H9 (cell line): ENCODE results near the gene CD9. TPM values are rescaled to one million over a fixed set of nuclear protein-coding genes. Genes with fewer than 3 reads are reported as not detected.

Experiments used
- DNase-seq: peaks from one replicate; pipeline ENCODE4 v3.0.0-alpha.2; 2017
- H2AFZ ChIP-seq: one replicate; pipeline ENCODE4 v1.6.1; 2013; ENCODE audit warnings: mild to moderate bottlenecking, low read length, control low read depth, moderate library complexity
- H2AK5ac ChIP-seq: 2 replicates; pipeline ENCODE4 v1.6.1; 2013; ENCODE audit warnings: low read length, control low read depth, mixed read lengths; ENCODE audit not compliant: insufficient read length
- H2BK120ac ChIP-seq: one replicate; pipeline ENCODE4 v1.6.1; 2013; ENCODE audit warnings: low read depth, mild to moderate bottlenecking, low read length, control low read depth, inconsistent platforms; ENCODE audit not compliant: poor library complexity, severe bottlenecking
- H2BK12ac ChIP-seq: 2 replicates; pipeline ENCODE4 v1.6.1; 2013; ENCODE audit warnings: low read length, control low read depth, mixed read lengths, low read depth; ENCODE audit not compliant: insufficient read length
- H2BK15ac ChIP-seq: 2 replicates; pipeline ENCODE4 v1.6.1; 2013; ENCODE audit warnings: low read depth, low read length, control low read depth
- H2BK20ac ChIP-seq: one replicate; pipeline ENCODE4 v1.6.1; 2013; ENCODE audit warnings: low read depth, mild to moderate bottlenecking, low read length, control low read depth, inconsistent platforms; ENCODE audit not compliant: poor library complexity, severe bottlenecking
- H2BK5ac ChIP-seq: 2 replicates; pipeline ENCODE4 v1.6.1; 2013; ENCODE audit warnings: low read length, control low read depth, mixed read lengths; ENCODE audit not compliant: insufficient read length
- H3K14ac ChIP-seq: 2 replicates; pipeline ENCODE4 v1.6.1; 2013; ENCODE audit warnings: low read length, control low read depth; ENCODE audit not compliant: insufficient read depth
- H3K18ac ChIP-seq: 2 replicates; pipeline ENCODE4 v1.6.1; 2013; ENCODE audit warnings: low read depth, mild to moderate bottlenecking, mixed read lengths, low read length, control low read depth; ENCODE audit not compliant: insufficient read length
- H3K23ac ChIP-seq: 2 replicates; pipeline ENCODE4 v1.6.1; 2013; ENCODE audit warnings: low read length, control low read depth, mixed read lengths, low read depth; ENCODE audit not compliant: insufficient read length
- H3K23me2 ChIP-seq: 2 replicates; pipeline ENCODE4 v1.6.1; 2013; ENCODE audit warnings: low read depth, mild to moderate bottlenecking, mixed read lengths, low read length, control low read depth; ENCODE audit not compliant: insufficient read length, poor library complexity, severe bottlenecking
- H3K27ac ChIP-seq: 2 replicates; pipeline ENCODE4 v1.5.1; 2013; ENCODE audit warnings: low read length, control low read depth, mixed read lengths, low read depth; ENCODE audit not compliant: insufficient read length
- H3K27me3 ChIP-seq: 2 replicates; pipeline ENCODE4 v1.6.1; 2013; ENCODE audit warnings: low read length, control low read depth, inconsistent platforms; ENCODE audit not compliant: insufficient read depth
- H3K4ac ChIP-seq: 2 replicates; pipeline ENCODE4 v1.6.1; 2013; ENCODE audit warnings: low read depth, mild to moderate bottlenecking, control low read depth, inconsistent platforms, low read length, moderate library complexity
- H3K4me1 ChIP-seq: 2 replicates; pipeline ENCODE4 v1.6.1; 2013; ENCODE audit warnings: low read length, control low read depth, inconsistent platforms; ENCODE audit not compliant: insufficient read depth
- H3K4me2 ChIP-seq: 2 replicates; pipeline ENCODE4 v1.6.1; 2013; ENCODE audit warnings: low read length, control low read depth, mixed read lengths; ENCODE audit not compliant: insufficient read length, insufficient read depth
- H3K56ac ChIP-seq: 2 replicates; pipeline ENCODE4 v1.6.1; 2013; ENCODE audit warnings: low read depth, mild to moderate bottlenecking, mixed read lengths, low read length, control low read depth; ENCODE audit not compliant: insufficient read length
- H3K79me1 ChIP-seq: 2 replicates; pipeline ENCODE4 v1.6.1; 2013; ENCODE audit warnings: low read depth, mild to moderate bottlenecking, moderate library complexity, low read length, control low read depth, inconsistent platforms; ENCODE audit not compliant: insufficient read depth, poor library complexity, severe bottlenecking
- H3K79me2 ChIP-seq: 2 replicates; pipeline ENCODE4 v1.6.1; 2013; ENCODE audit warnings: low read length, control low read depth, inconsistent platforms; ENCODE audit not compliant: insufficient read depth
- H3K9ac ChIP-seq: 2 replicates; pipeline ENCODE4 v1.6.1; 2013; ENCODE audit warnings: low read length, control low read depth, mixed read lengths; ENCODE audit not compliant: insufficient read length; ENCODE audit errors: extremely low read depth
- H3K9me3 ChIP-seq: one replicate; pipeline ENCODE4 v1.6.1; 2013; ENCODE audit warnings: low read depth, low read length, inconsistent platforms; ENCODE audit not compliant: control insufficient read depth
- H3T11ph ChIP-seq: one replicate; pipeline ENCODE4 v1.6.1; 2013; ENCODE audit warnings: mild to moderate bottlenecking, low read length, control low read depth, inconsistent platforms
- H4K20me1 ChIP-seq: one replicate; pipeline ENCODE4 v1.6.1; 2013; ENCODE audit not compliant: control insufficient read depth, insufficient read length, insufficient read depth
- H4K5ac ChIP-seq: 2 replicates; pipeline ENCODE4 v1.6.1; 2013; ENCODE audit warnings: low read depth, mild to moderate bottlenecking, mixed read lengths, low read length, control low read depth; ENCODE audit not compliant: insufficient read length
- H4K8ac ChIP-seq: replicated peaks from 2 replicates; pipeline ENCODE4 v1.6.1; 2013; ENCODE audit warnings: low read length, control low read depth, mixed read lengths, low read depth; ENCODE audit not compliant: insufficient read length
- H4K91ac ChIP-seq: 2 replicates; pipeline ENCODE4 v1.6.1; 2013; ENCODE audit warnings: low read depth, mild to moderate bottlenecking, moderate library complexity, mixed read lengths, low read length, control low read depth; ENCODE audit not compliant: insufficient read length
- H3K27ac Mint-ChIP-seq, 3 experiments: 2 replicates in 2 of 3; 3 replicates in 1 of 3; pipeline ENCODE4 v1.8.0; 2020 to 2021; ENCODE audit warnings: mixed read lengths in 3 of 3, mild to moderate bottlenecking in 1 of 3, moderate library complexity in 1 of 3
- H3K27me3 Mint-ChIP-seq: 2 replicates; pipeline ENCODE4 v1.8.0; 2021; ENCODE audit warnings: low read depth, mild to moderate bottlenecking, moderate library complexity, mixed read lengths
- H3K36me3 Mint-ChIP-seq, 3 experiments: 2 replicates in 2 of 3; 3 replicates in 1 of 3; pipeline ENCODE4 v1.8.0; 2020 to 2021; ENCODE audit warnings: low read depth in 3 of 3, mixed read lengths in 3 of 3; ENCODE audit not compliant: insufficient read depth in 1 of 3
- H3K4me1 Mint-ChIP-seq, 2 experiments: 2 replicates each; pipeline ENCODE4 v1.8.0; 2020; ENCODE audit warnings: mixed read lengths in 2 of 2
- H3K4me3 Mint-ChIP-seq, 2 experiments: 2 replicates in 1 of 2; 3 replicates in 1 of 2; pipeline ENCODE4 v1.8.0; 2020 to 2021; ENCODE audit warnings: mild to moderate bottlenecking in 2 of 2, mixed read lengths in 2 of 2, moderate library complexity in 1 of 2
- H3K9me3 Mint-ChIP-seq, 2 experiments: 2 replicates in 1 of 2; 3 replicates in 1 of 2; pipeline ENCODE4 v1.8.0; 2020; ENCODE audit warnings: mild to moderate bottlenecking in 2 of 2, mixed read lengths in 2 of 2, moderate library complexity in 1 of 2
- CTCF ChIP-seq: fragments of 200-600 bp; sonication (generic); conservative IDR thresholded peaks from 3 replicates; pipeline ENCODE4 v1.8.0; 2021; ENCODE audit warnings: antibody characterized with exemption, mild to moderate bottlenecking
- WGBS: extraction: QIAGEN DNeasy Blood & Tissue Kit; methylation state at CpG from one replicate; pipeline ENCODE4 v1.1.7; 2013; ENCODE audit warnings: missing lambda C conversion rate, low lambda C conversion rate, mixed read lengths; ENCODE audit not compliant: insufficient read length; ENCODE audit errors: extremely low coverage; 5-methylcytosine and 5-hydroxymethylcytosine counted together
- total RNA-seq: library from RNA; stranded (reverse); gene quantifications from 2 replicates; pipeline ENCODE4 v1.2.1, GENCODE V29; 2021

CD9 gene
- total RNA-seq, 1 experiment from 2014 or later = 132 TPM

GRCh38 chr12:6171409-6172015, 28.7 kb upstream of the CD9 start:
- Histone ChIP-seq H3K79me1 (no peaks in the 10 kb centered on the region), H2BK20ac (no peak overlapping the region), H3K27me3 (no peaks in the 10 kb centered on the region), H3K4ac (no peak overlapping the region), H3K9me3 (no peaks in the 10 kb centered on the region), H2BK15ac (no peak overlapping the region), H4K5ac (no peak overlapping the region), H3K4me2 (no peak overlapping the region), H3K4me1 (no peaks in the 10 kb centered on the region), H3K23me2 (no peaks in the 10 kb centered on the region), H3K14ac (no peak overlapping the region), H3K79me2 (no peaks in the 10 kb centered on the region), H4K8ac (no peak overlapping the region), H2AFZ (no peak overlapping the region), H2BK5ac (no peak overlapping the region), H4K91ac (no peak overlapping the region), H2AK5ac (no peak overlapping the region), H3K56ac (no peak overlapping the region), H3T11ph (no peak overlapping the region), H3K18ac (no peak overlapping the region), H2BK12ac (no peak overlapping the region), H4K20me1 (peaks cover 4% of the 10 kb centered on the region), H2BK120ac (no peak overlapping the region), H3K23ac (no peak overlapping the region), H3K9ac (no peak overlapping the region), H3K27ac (no peak overlapping the region)
- peaks cover 2% of the 10 kb centered on the region; the same call in 1 of the 2 replicates for H3K27me3 Mint-ChIP-seq
- H3K4me3 Mint-ChIP-seq = no peak overlapping the region
- TF ChIP-seq CTCF = no peak
- no peak overlapping the region; a peak in 1 of 7 replicates for H3K27ac Mint-ChIP-seq
- H3K4me1 Mint-ChIP-seq = no peaks in the 10 kb centered on the region; a peak in 1 of 4 replicates
- H3K9me3 Mint-ChIP-seq = no peaks in the 10 kb centered on the region
- WGBS = no CpG with 5 or more reads among the region's 21 CpGs
- H3K36me3 Mint-ChIP-seq = no peaks in the 10 kb centered on the region
- no peak for DNase-seq
